Kidney (tissue), 14 donors: ENCODE measurements around the gene RPL41. TPM values are rescaled to one million over a fixed set of nuclear protein-coding genes. Genes with fewer than 3 reads are reported as not detected.

Source experiments
- DNase-seq, 5 donors: peaks; one replicate each; pipeline ENCODE4 v3.0.0-alpha.2; 2013 to 2020
- FAIRE-seq: peaks from 2 replicates; lab custom pipeline; 2012; peaks lifted over from hg19 to GRCh38; lab: Jason Lieb, UNC
- H3K27ac ChIP-seq, 2 donors: one replicate each; pipeline ENCODE4 v1.7.0; 2013; ENCODE audit warnings: low read depth in 2 of 2, low read length in 2 of 2, inconsistent platforms in 1 of 2
- H3K27me3 ChIP-seq: one replicate; pipeline ENCODE4 v1.7.1; 2013; ENCODE audit warnings: low read length, inconsistent platforms; ENCODE audit not compliant: control insufficient read depth, insufficient read depth
- H3K36me3 ChIP-seq, 3 donors: one replicate each; pipeline versions ENCODE4 v1.7.0 to v1.7.1; 2013; ENCODE audit warnings: low read length in 3 of 3, control low read depth in 1 of 3, inconsistent platforms in 1 of 3; ENCODE audit not compliant: insufficient read depth in 3 of 3, control insufficient read depth in 2 of 3
- H3K4me1 ChIP-seq, 3 donors: one replicate each; pipeline versions ENCODE4 v1.7.0 to v1.7.1; 2013; ENCODE audit warnings: low read length in 3 of 3, inconsistent platforms in 1 of 3, low read depth in 1 of 3; ENCODE audit not compliant: control insufficient read depth in 2 of 3, insufficient read depth in 2 of 3
- H3K4me3 ChIP-seq, 3 donors: one replicate each; pipeline versions ENCODE4 v1.7.0 to v1.8.1; 2013; ENCODE audit warnings: low read length in 3 of 3, control low read depth in 1 of 3, inconsistent platforms in 1 of 3
- H3K9ac ChIP-seq, 3 donors: one replicate each; pipeline versions ENCODE4 v1.7.0 to v1.7.1; 2013; ENCODE audit warnings: low read length in 3 of 3, control low read depth in 1 of 3, inconsistent platforms in 1 of 3
- H3K9me3 ChIP-seq, 3 donors: one replicate each; pipeline versions ENCODE4 v1.7.0 to v1.7.1; 2013; ENCODE audit warnings: low read length in 3 of 3, control low read depth in 1 of 3, inconsistent platforms in 1 of 3; ENCODE audit not compliant: control insufficient read depth in 2 of 3, insufficient read depth in 1 of 3
- CTCF ChIP-seq: IDR thresholded peaks from 3 replicates; pipeline ENCODE4 v1.5.1; 2012; ENCODE audit warnings: mild to moderate bottlenecking, moderate library complexity, borderline replicate concordance; ENCODE audit not compliant: insufficient read depth; ENCODE audit errors: extremely low read depth
- intact Hi-C: fragments of 100-400 bp; cut with DNase I; formaldehyde crosslinking; loops from one replicate; pipeline ENCODE4 v1.11.1; 2022
- polyA plus RNA-seq: library from polyadenylated mRNA; stranded (reverse); fragments of 350-450 nt; fragmentation: Illumina TruSeq; extraction: RNeasy Lipid Tissue Mini Kit (QIAGEN cat#74804); gene quantifications from one replicate; pipeline ENCODE4 v1.2.3, GENCODE V29; 2014; ENCODE audit warnings: low read depth, low replicate concordance; ENCODE audit not compliant: insufficient read depth
- total RNA-seq: library from RNA; stranded (reverse); fragmentation: NEBNext Ultra II Directional; extraction: Animal tissue kit (Norgen Biotek cat#: 25700); gene quantifications from one replicate; pipeline ENCODE4 v1.2.1, GENCODE V29; 2021
- donor health status: control.
- donor health status: control.
- donor health status: control.
- donor health status: control.
- donor health status: control.
- donor health status: DM: yes; HTN: yes; CAD: no.
- donor health status: Normal renal cell carcinoma (clear cell type).

RPL41 gene
- total and polyA plus RNA-seq, 2 donors from 2014 or later, result 2,987 to 5,602 TPM

GRCh38 chr12:56150563-56150962 lies 34.1 kb downstream of the RPL41 start:
- Histone ChIP-seq H3K9ac (no peak overlapping the region), H3K27me3 (no peaks in the 10 kb centered on the region), H3K36me3 (peaks cover 0 to under 1% (median 0%) of the 10 kb centered on the region in 3 donors), H3K4me1 (peaks cover 0 to 23% (median 12%) of the 10 kb centered on the region in 3 donors), H3K4me3 (no peak overlapping the region), H3K9me3 (no peaks in the 10 kb centered on the region), H3K27ac (no peak overlapping the region)
- FAIRE-seq, result no peak
- DNase-seq, result no peak
- intact Hi-C loops, result no loop called here
- TF ChIP-seq CTCF, result no peak

- H3K9ac ChIP-seq, result peak overlapping the region; percentile 57 to 83 (median 60)
- peak; percentile 65 to 84 (median 73) for DNase-seq
Measured at GRCh38 chr12:56151672-56152131, 35.3 kb downstream of the RPL41 start.

GRCh38 chr12:56152132-56152755 lies 35.8 kb downstream of the RPL41 start, which contains the start of gene MYL6B:
MYL6B (plus strand) TSS chr12:56152587; CDS start chr12:56153919, 1,332 bp downstream.
- DNase-seq (peak; percentile 92 to 98 (median 95)), FAIRE-seq (no peak)
- peak within 1 kb of the TSS; percentile 87 to 91 for H3K27ac ChIP-seq
- H3K4me3 ChIP-seq, result peak within 1 kb of the TSS; percentile 80 to 92 (median 82)
- peaks cover 0 to 16% (median 10%) of the 10 kb centered on the region in 3 donors for H3K4me1 ChIP-seq
- TF ChIP-seq CTCF, result no peak
- intact Hi-C loops, result no loop called here
- H3K27me3 ChIP-seq, result no peaks in the 10 kb centered on the region
- peak within 1 kb of the TSS; percentile 68 to 93 (median 83) for H3K9ac ChIP-seq
- H3K36me3 ChIP-seq, result peaks cover 0 to 2% (median 0%) of the 10 kb centered on the region in 3 donors
- H3K9me3 ChIP-seq, result no peaks in the 10 kb centered on the region

More at GRCh38 chr12:56151672-56152131, 35.3 kb downstream of the RPL41 start:
- FAIRE-seq, result no peak
- no peaks in the 10 kb centered on the region for H3K27me3 ChIP-seq
- intact Hi-C loops, result no loop called here
- H3K36me3 ChIP-seq, result peaks cover 0 to 2% (median 0%) of the 10 kb centered on the region in 3 donors
- no peaks in the 10 kb centered on the region for H3K9me3 ChIP-seq
- peak overlapping the region; percentile 87 to 91 for H3K27ac ChIP-seq
- H3K4me1 ChIP-seq, result peaks cover 0 to 20% (median 10%) of the 10 kb centered on the region in 3 donors
- no peak for TF ChIP-seq CTCF
- H3K4me3 ChIP-seq, result peak overlapping the region; percentile 71 to 92 (median 82)
